ENCODE data around the gene PRUNE1.

- no peak for TF ChIP-seq TAF1 (IDR thresholded peaks at IDR 0.05; ENCODE audit: low read depth, low read length)
- no peak for TF ChIP-seq POLR2A (IDR thresholded peaks at IDR 0.05; ENCODE audit: low read depth, low read length)
- TF ChIP-seq POLR2AphosphoS5 (IDR thresholded peaks at IDR 0.05; ENCODE audit: low read depth, low read length) = no peak
- TF ChIP-seq PAX5 (IDR thresholded peaks at IDR 0.05; ENCODE audit: insufficient read depth, low read length, severe bottlenecking) = no peak
- TF ChIP-seq SPI1 (IDR thresholded peaks at IDR 0.05; ENCODE audit: low read depth, low read length) = no peak
- no peak for TF ChIP-seq POU2F2 (IDR thresholded peaks at IDR 0.05; ENCODE audit: low read depth, low read length)
Observed at GRCh38 chr1:151035167-151035566, 26.9 kb downstream of the PRUNE1 start.

Measured in GM12891 (cell line).